Caco-2 (cell line): ENCODE results near the gene TNFRSF13B. TPM values are rescaled to one million over a fixed set of nuclear protein-coding genes. Genes with fewer than 3 reads are reported as not detected.

Experiments
- BruUV-seq: library from RNA; stranded (reverse); fragments of 400-500 nt; replicated peaks from 2 replicates; lab custom pipeline; 2021; lab: Mats Ljungman, UMichigan
- CTCF ChIA-PET: fragments of 300-600 bp; sonication (Branson Sonifier 250); formaldehyde crosslinking; loops from one replicate; lab custom pipeline; 2022; ENCODE audit warnings: antibody characterized with exemption; lab: Charles Lee
- POLR2A ChIA-PET: fragments of 300-600 bp; sonication (Branson Sonifier 250); formaldehyde crosslinking; loops from one replicate; lab custom pipeline; 2022; ENCODE audit warnings: antibody characterized with exemption; lab: Charles Lee
- DNase-seq, 2 experiments: peaks; one replicate each; pipeline versions ENCODE4 v3.0.0 to v3.0.0-alpha.2; 2020 to 2022
- H3K27me3 ChIP-seq: replicated peaks from 2 replicates; pipeline ENCODE4 v1.6.0; 2011; ENCODE audit warnings: low read length; ENCODE audit not compliant: control insufficient read depth, insufficient read depth
- H3K36me3 ChIP-seq: 2 replicates; pipeline ENCODE4 v1.5.1; 2011; ENCODE audit warnings: low read length; ENCODE audit not compliant: control insufficient read depth, insufficient read depth
- H3K4me1 ChIP-seq: fragments of 250-450 bp; sonication (Bioruptor Pico); 2 replicates; pipeline ENCODE4 v1.5.1; 2020; ENCODE audit warnings: mild to moderate bottlenecking
- H3K4me3 ChIP-seq: 2 replicates; pipeline ENCODE4 v1.5.1; 2011; ENCODE audit warnings: low read depth, mild to moderate bottlenecking, control low read depth, low read length
- H3K9me3 ChIP-seq: fragments of 250-450 bp; sonication (Bioruptor Pico); 2 replicates; pipeline ENCODE4 v1.5.1; 2020; ENCODE audit warnings: mild to moderate bottlenecking, moderate library complexity
- H3K27ac Mint-ChIP-seq: one replicate; pipeline ENCODE4 v1.8.0; 2022; ENCODE audit warnings: mixed read lengths; ENCODE audit not compliant: unreplicated experiment
- H3K27me3 Mint-ChIP-seq: one replicate; pipeline ENCODE4 v1.8.0; 2022; ENCODE audit warnings: mixed read lengths; ENCODE audit not compliant: insufficient read depth, unreplicated experiment
- H3K36me3 Mint-ChIP-seq: one replicate; pipeline ENCODE4 v1.8.0; 2022; ENCODE audit warnings: mild to moderate bottlenecking, mixed read lengths; ENCODE audit not compliant: insufficient read depth, unreplicated experiment
- H3K4me1 Mint-ChIP-seq: one replicate; pipeline ENCODE4 v1.8.0; 2022; ENCODE audit warnings: low read depth, mixed read lengths; ENCODE audit not compliant: unreplicated experiment
- H3K4me3 Mint-ChIP-seq: one replicate; pipeline ENCODE4 v1.8.0; 2022; ENCODE audit warnings: mild to moderate bottlenecking, moderate library complexity, mixed read lengths; ENCODE audit not compliant: unreplicated experiment
- H3K9me3 Mint-ChIP-seq: one replicate; pipeline ENCODE4 v1.8.0; 2022; ENCODE audit warnings: mixed read lengths; ENCODE audit not compliant: unreplicated experiment
- intact Hi-C: fragments of 100-400 bp; cut with micrococcal nuclease; formaldehyde crosslinking; loops from one replicate; pipeline ENCODE4 v1.10.0; 2022; ENCODE audit not compliant: unreplicated experiment
- total RNA-seq: library from RNA; stranded (reverse); gene quantifications from 2 replicates; pipeline ENCODE4 v1.2.3, GENCODE V29; 2022
- TF ChIP-seq, protein P1 (sequence below), 2 experiments: fragments of 200-600 bp in 1 of 2; IDR thresholded peaks; 1 replicate in 1 of 2; 2 replicates in 1 of 2; pipeline versions ENCODE4 v1.5.1 to v1.8.0; 2011 to 2022; ENCODE audit warnings: antibody characterized with exemption in 1 of 2, control low read depth in 1 of 2, inconsistent platforms in 1 of 2, low read depth in 1 of 2, low read length in 1 of 2, mild to moderate bottlenecking in 1 of 2, moderate library complexity in 1 of 2; ENCODE audit not compliant: insufficient read depth in 1 of 2, severe bottlenecking in 1 of 2, unreplicated experiment in 1 of 2

Gene TNFRSF13B
- total RNA-seq, 1 experiment from 2014 or later = not detected

DNA sequence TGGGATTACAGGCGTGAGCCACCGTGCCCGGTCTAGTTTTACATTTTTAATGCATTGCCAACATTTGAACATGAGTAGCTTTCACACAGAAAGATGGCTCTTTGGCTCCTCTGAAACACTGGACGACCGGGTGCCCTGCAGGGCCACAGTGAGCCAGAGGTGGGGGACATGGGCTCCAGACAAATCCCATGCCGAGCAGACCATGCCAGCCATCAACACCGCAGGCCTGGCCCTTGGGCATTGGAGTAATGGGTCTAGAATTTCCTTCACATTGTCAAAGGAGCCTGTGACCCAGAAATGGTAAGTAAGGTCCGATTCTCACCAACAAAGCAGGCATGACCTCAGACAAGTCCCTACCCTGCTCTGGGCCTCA, 48.9 kb upstream of the TNFRSF13B start:
- H3K36me3 Mint-ChIP-seq = peaks cover 8% of the 10 kb centered on the region
- BruUV-seq = no TSS peak
- CTCF ChIA-PET = interaction anchor here (0.6 to 1.6 kb wide), 4 partner anchors 9 to 21 kb away, joined by 3 to 10 read pairs (median 6); partner anchors contain the start of gene MPRIP
- Histone ChIP-seq H3K9me3 (no peaks in the 10 kb centered on the region), H3K36me3 (no peaks in the 10 kb centered on the region), H3K4me1 (peaks cover 56% of the 10 kb centered on the region), H3K4me3 (no peak overlapping the region), H3K27me3 (no peaks in the 10 kb centered on the region)
- peak overlapping the region; percentile 94 for H3K27ac Mint-ChIP-seq
- H3K4me1 Mint-ChIP-seq = peaks cover 57% of the 10 kb centered on the region
- TF ChIP-seq, protein P1, sequence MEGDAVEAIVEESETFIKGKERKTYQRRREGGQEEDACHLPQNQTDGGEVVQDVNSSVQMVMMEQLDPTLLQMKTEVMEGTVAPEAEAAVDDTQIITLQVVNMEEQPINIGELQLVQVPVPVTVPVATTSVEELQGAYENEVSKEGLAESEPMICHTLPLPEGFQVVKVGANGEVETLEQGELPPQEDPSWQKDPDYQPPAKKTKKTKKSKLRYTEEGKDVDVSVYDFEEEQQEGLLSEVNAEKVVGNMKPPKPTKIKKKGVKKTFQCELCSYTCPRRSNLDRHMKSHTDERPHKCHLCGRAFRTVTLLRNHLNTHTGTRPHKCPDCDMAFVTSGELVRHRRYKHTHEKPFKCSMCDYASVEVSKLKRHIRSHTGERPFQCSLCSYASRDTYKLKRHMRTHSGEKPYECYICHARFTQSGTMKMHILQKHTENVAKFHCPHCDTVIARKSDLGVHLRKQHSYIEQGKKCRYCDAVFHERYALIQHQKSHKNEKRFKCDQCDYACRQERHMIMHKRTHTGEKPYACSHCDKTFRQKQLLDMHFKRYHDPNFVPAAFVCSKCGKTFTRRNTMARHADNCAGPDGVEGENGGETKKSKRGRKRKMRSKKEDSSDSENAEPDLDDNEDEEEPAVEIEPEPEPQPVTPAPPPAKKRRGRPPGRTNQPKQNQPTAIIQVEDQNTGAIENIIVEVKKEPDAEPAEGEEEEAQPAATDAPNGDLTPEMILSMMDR (IDR thresholded peaks at IDR 0.05; ENCODE audit: insufficient read depth in 1 of 2, low read depth in 1 of 2, low read length in 1 of 2, severe bottlenecking in 1 of 2, unreplicated experiment in 1 of 2) = no peak
- intact Hi-C loops = no loop called here
- peak overlapping the region; percentile 51 for H3K4me3 Mint-ChIP-seq
- DNase-seq = no peak
- POLR2A ChIA-PET = interaction anchor here (0.6 to 2.3 kb wide), 3 partner anchors 21 to 78 kb away, joined by 5 to 22 read pairs (median 6); partner anchors contain the start of gene MPRIP
- no peaks in the 10 kb centered on the region for H3K27me3 Mint-ChIP-seq
- H3K9me3 Mint-ChIP-seq = no peaks in the 10 kb centered on the region

DNA sequence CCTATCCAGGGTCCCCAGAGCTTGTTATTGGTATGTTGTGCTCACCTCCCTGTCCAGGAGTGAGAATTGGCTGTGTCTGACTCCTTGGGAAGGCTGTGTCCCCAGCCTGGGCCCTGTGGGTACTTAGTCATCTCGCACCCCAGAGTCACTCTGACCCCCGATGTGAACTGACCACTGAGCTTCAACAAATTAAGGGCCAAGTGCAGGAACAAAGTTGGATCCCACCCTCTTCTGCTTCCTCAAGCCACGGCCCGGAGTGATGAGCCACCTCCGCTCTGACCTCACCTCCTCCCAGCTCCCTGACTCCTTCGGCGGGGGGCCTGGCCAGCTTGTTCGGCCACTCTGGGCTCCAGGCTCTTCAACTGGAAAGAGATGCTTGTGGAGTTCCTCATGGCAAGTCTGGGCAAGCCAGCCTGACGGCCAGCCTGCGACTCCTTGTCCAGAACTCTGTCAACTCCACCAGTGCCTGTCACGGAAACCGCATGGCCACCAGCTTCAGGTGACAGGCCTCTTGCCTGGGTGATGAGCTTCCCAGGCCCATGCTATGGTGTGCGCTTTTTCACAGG, 48.1 kb upstream of the TNFRSF13B start:
- Histone ChIP-seq H3K27me3 (no peaks in the 10 kb centered on the region), H3K4me3 (no peak overlapping the region), H3K36me3 (no peaks in the 10 kb centered on the region), H3K4me1 (peaks cover 58% of the 10 kb centered on the region), H3K9me3 (no peaks in the 10 kb centered on the region)
- Mint-ChIP-seq H3K4me1 (peaks cover 65% of the 10 kb centered on the region), H3K4me3 (peak overlapping the region; percentile 51), H3K27me3 (no peaks in the 10 kb centered on the region), H3K9me3 (no peaks in the 10 kb centered on the region), H3K36me3 (peaks cover 8% of the 10 kb centered on the region), H3K27ac (peak overlapping the region; percentile 94)
- BruUV-seq = no TSS peak
- DNase-seq = peak; percentile 32 to 70
- TF ChIP-seq, protein P1 (IDR thresholded peaks at IDR 0.05; ENCODE audit: insufficient read depth in 1 of 2, low read depth in 1 of 2, low read length in 1 of 2, severe bottlenecking in 1 of 2, unreplicated experiment in 1 of 2) = no peak
- intact Hi-C loops = no loop called here
- POLR2A ChIA-PET = interaction anchor here (2.3 to 3.2 kb wide), 2 partner anchors 8 to 22 kb away, joined by 20 to 22 read pairs; partner anchors contain the start of gene MPRIP
- CTCF ChIA-PET = interaction anchor here (0.7 to 2.5 kb wide), 2 partner anchors 8 to 23 kb away, joined by 3 to 9 read pairs; no protein-coding TSS in a partner anchor

DNA sequence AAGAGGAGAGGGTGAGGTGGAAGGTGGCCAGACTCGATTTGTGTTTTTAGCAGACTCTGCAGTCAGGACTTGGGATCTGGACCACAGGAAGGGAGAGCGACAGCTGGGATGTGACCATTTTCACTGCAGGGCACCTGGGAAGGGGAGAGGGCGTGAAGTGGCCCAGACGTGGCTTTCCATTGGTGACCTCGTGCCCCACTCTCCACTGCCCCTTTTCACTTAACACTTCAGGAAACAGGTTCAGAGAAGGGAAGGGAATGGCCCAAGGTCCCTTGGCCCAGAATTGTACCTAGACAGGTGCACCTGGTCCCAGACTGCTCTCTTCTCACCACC, 47.5 kb upstream of the TNFRSF13B start:
- H3K4me3 Mint-ChIP-seq = peak overlapping the region; percentile 21
- ChIA-PET CTCF (interaction anchor here (0.7 to 2.5 kb wide), 2 partner anchors 9 to 21 kb away, joined by 4 to 9 read pairs; no protein-coding TSS in a partner anchor), POLR2A (interaction anchor here (3.2 kb wide), 1 partner anchor 9 kb away, joined by 20 read pairs; no protein-coding TSS in a partner anchor)
- peaks cover 61% of the 10 kb centered on the region for H3K4me1 ChIP-seq
- DNase-seq = no peak
- no peaks in the 10 kb centered on the region for H3K27me3 Mint-ChIP-seq
- TF ChIP-seq, protein P1 (IDR thresholded peaks at IDR 0.05; ENCODE audit: insufficient read depth in 1 of 2, low read depth in 1 of 2, low read length in 1 of 2, severe bottlenecking in 1 of 2, unreplicated experiment in 1 of 2) = no peak
- no peaks in the 10 kb centered on the region for H3K27me3 ChIP-seq
- no peak overlapping the region for H3K4me3 ChIP-seq
- H3K4me1 Mint-ChIP-seq = peaks cover 68% of the 10 kb centered on the region
- no TSS peak for BruUV-seq
- H3K9me3 Mint-ChIP-seq = no peaks in the 10 kb centered on the region
- no peaks in the 10 kb centered on the region for H3K9me3 ChIP-seq
- peak overlapping the region; percentile 94 for H3K27ac Mint-ChIP-seq
- intact Hi-C loops = no loop called here
- H3K36me3 Mint-ChIP-seq = peaks cover 8% of the 10 kb centered on the region
- H3K36me3 ChIP-seq = no peaks in the 10 kb centered on the region
